A673 (cell line): ENCODE results near the gene AJM1.

Experiments used
- CTCF ChIP-seq: fragments of 300-800, 200-600 bp; sonication (generic); conservative IDR thresholded peaks from 2 replicates; pipeline ENCODE4 v1.5.1; 2017; ENCODE audit warnings: low read depth, mild to moderate bottlenecking, antibody characterized with exemption, low read length, moderate library complexity, mixed read lengths
- EZH2 ChIP-seq: fragments of 200-600 bp; sonication (generic); IDR thresholded peaks from 2 replicates; pipeline ENCODE4 v1.6.1; 2017; ENCODE audit warnings: borderline replicate concordance, low read depth, mild to moderate bottlenecking, mixed read lengths, antibody characterized with exemption, low read length; ENCODE audit not compliant: poor library complexity, severe bottlenecking

DNA sequence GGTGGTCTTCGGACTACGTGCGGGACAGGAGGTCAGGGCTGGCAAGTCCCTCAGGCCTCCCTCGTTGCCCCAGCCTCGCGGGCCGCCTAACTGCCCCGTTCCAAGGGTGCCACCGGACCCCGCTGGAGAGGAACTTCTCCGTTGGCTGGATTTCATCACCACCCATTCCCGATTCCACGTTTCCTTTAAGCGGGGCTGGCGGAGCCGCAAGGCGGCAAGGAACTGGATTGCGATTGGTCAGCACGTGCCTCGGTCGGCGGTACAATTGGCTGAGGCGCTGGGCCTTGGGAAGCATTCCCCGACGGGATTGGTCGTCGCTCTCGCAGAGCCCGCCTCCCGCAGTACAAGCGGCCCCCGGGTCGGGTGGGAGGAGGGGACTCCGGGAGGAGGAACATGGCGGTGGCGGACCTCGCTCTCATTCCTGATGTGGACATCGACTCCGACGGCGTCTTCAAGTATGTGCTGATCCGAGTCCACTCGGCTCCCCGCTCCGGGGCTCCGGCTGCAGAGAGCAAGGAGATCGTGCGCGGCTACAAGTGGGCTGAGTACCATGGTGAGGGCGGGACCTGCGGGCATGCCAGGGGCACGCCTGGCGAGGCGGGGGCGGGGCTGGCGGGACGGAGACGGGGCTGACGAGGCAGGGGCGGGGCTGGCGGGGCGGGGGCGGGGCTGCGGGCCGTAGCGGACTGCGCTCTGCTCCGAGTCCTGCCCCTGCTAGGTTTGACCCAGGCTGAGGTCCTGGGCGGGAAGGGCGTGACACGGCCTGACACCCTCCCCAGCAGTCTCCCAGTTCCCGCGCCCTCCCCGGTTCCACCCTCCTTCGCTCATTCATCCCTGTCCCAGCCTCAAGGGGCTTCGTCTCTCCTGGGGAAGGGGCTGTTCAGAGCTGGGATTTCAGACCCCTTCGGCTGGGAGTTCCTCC is 7.0 kb downstream of the AJM1 start, which contains the start of gene PHPT1:
- no peak for TF ChIP-seq CTCF
- TF ChIP-seq EZH2, result no peak
